SU-DHL-6 (cell line): ENCODE results near the gene TBKBP1.

Experiments
- H2AFZ ChIP-seq: fragments of 200-600 bp; sonication (generic); 2 replicates; pipeline ENCODE4 v1.6.1; 2014; ENCODE audit warnings: low read depth, mild to moderate bottlenecking, moderate library complexity, mixed read lengths, antibody characterized with exemption, low read length; ENCODE audit not compliant: severe bottlenecking
- H3F3A ChIP-seq: fragments of 200-600 bp; shearing (Covaris generic); 2 replicates; pipeline ENCODE4 v1.6.0; 2016; ENCODE audit warnings: antibody characterized with exemption, mild to moderate bottlenecking; ENCODE audit not compliant: insufficient read depth
- H3K27ac ChIP-seq: fragments of 200-600 bp; sonication (generic); 2 replicates; pipeline ENCODE4 v1.5.1; 2016; ENCODE audit warnings: low read depth, mild to moderate bottlenecking, low read length, moderate library complexity, mixed read lengths
- H3K27me3 ChIP-seq: fragments of 200-600 bp; sonication (generic), shearing (Covaris generic); 2 replicates; pipeline ENCODE4 v1.6.0; 2014; ENCODE audit warnings: mild to moderate bottlenecking, low read length
- H3K36me3 ChIP-seq: fragments of 200-600 bp; sonication (generic); 2 replicates; pipeline ENCODE4 v1.6.1; 2014; ENCODE audit warnings: mild to moderate bottlenecking, low read length, mixed read lengths
- H3K4me2 ChIP-seq: fragments of 300-600, 200-600 bp; shearing (Covaris generic), sonication (generic); 2 replicates; pipeline ENCODE4 v1.6.0; 2014; ENCODE audit warnings: low read length, low read depth, mild to moderate bottlenecking; ENCODE audit not compliant: poor library complexity, severe bottlenecking
- H3K4me3 ChIP-seq: fragments of 200-600 bp; sonication (generic); 2 replicates; pipeline ENCODE4 v1.5.1; 2014; ENCODE audit warnings: antibody characterized with exemption, low read length, mild to moderate bottlenecking, mixed read lengths; ENCODE audit not compliant: insufficient read depth, poor library complexity, severe bottlenecking
- H3K79me2 ChIP-seq: fragments of 200-600 bp; sonication (generic); 2 replicates; pipeline ENCODE4 v1.6.1; 2014; ENCODE audit warnings: mild to moderate bottlenecking, low read length, moderate library complexity; ENCODE audit not compliant: insufficient read depth
- H3K9ac ChIP-seq: fragments of 200-600 bp; sonication (generic); 2 replicates; pipeline ENCODE4 v1.7.0; 2014; ENCODE audit warnings: mild to moderate bottlenecking, low read length
- H3K9me2 ChIP-seq: fragments of 200-600 bp; sonication (generic); replicated peaks from 2 replicates; pipeline ENCODE4 v1.6.1; 2014; ENCODE audit warnings: low read length; ENCODE audit not compliant: insufficient read depth
- H3K9me3 ChIP-seq: fragments of 200-600 bp; sonication (generic); 2 replicates; pipeline ENCODE4 v1.6.1; 2014; ENCODE audit warnings: low read length, mixed read lengths; ENCODE audit not compliant: insufficient read depth
- H4K20me1 ChIP-seq: fragments of 200-600 bp; sonication (generic); 2 replicates; pipeline ENCODE4 v1.6.1; 2014; ENCODE audit warnings: low read depth, mild to moderate bottlenecking, antibody characterized with exemption, low read length, moderate library complexity, mixed read lengths
- EZH2phosphoT487 ChIP-seq: fragments of 200-600 bp; sonication (generic), shearing (Covaris generic); conservative IDR thresholded peaks from 2 replicates; pipeline ENCODE4 v1.6.1; 2018; ENCODE audit warnings: mild to moderate bottlenecking, antibody characterized with exemption, low read length, moderate library complexity, mixed read lengths
- TF ChIP-seq, protein P1 (sequence below): fragments of 200-600 bp; sonication (generic); IDR thresholded peaks from one replicate; pipeline ENCODE4 v1.5.1; 2017; ENCODE audit warnings: antibody characterized with exemption, mild to moderate bottlenecking, low read length, moderate library complexity; ENCODE audit not compliant: insufficient read depth, poor library complexity, severe bottlenecking

The TBKBP1 gene

DNA sequence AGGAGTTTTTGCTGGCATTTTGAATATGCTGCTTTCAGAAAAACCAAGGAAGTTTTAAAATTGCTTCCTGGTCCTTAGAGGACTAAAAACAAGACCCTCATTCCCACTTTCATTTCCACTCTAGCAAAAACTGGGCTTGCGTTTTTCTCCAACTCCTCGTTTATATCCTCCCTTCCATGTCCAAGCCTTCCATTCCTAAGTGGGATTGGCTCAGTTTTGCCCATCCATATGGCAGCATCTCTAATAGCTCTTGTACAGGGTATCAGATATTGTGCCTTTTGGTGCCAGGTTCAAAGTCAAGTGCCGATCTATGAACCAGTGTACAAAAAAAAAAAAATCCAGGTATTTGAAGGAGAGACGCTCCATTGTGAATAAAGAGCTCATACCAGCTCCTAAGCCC is 9.9 kb upstream of the TBKBP1 start:
- Histone ChIP-seq H3F3A (peaks cover 55% of the 10 kb centered on the region), H3K9me2 (no peaks in the 10 kb centered on the region), H3K9me3 (no peaks in the 10 kb centered on the region), H3K36me3 (peaks cover 36% of the 10 kb centered on the region), H3K4me2 (no peak overlapping the region), H3K27ac (no peak overlapping the region), H2AFZ (no peak overlapping the region), H3K27me3 (no peaks in the 10 kb centered on the region), H3K4me3 (no peak overlapping the region), H3K9ac (no peak overlapping the region), H3K79me2 (no peaks in the 10 kb centered on the region), H4K20me1 (peaks cover 3% of the 10 kb centered on the region)
- no peak for TF ChIP-seq EZH2phosphoT487
- TF ChIP-seq, protein P1, sequence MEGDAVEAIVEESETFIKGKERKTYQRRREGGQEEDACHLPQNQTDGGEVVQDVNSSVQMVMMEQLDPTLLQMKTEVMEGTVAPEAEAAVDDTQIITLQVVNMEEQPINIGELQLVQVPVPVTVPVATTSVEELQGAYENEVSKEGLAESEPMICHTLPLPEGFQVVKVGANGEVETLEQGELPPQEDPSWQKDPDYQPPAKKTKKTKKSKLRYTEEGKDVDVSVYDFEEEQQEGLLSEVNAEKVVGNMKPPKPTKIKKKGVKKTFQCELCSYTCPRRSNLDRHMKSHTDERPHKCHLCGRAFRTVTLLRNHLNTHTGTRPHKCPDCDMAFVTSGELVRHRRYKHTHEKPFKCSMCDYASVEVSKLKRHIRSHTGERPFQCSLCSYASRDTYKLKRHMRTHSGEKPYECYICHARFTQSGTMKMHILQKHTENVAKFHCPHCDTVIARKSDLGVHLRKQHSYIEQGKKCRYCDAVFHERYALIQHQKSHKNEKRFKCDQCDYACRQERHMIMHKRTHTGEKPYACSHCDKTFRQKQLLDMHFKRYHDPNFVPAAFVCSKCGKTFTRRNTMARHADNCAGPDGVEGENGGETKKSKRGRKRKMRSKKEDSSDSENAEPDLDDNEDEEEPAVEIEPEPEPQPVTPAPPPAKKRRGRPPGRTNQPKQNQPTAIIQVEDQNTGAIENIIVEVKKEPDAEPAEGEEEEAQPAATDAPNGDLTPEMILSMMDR = no peak

GRCh38 chr17:47684535-47685193 is 9.3 kb upstream of the TBKBP1 start:
- no peak overlapping the region for H3K27ac ChIP-seq
- peaks cover 55% of the 10 kb centered on the region for H3F3A ChIP-seq
- H3K36me3 ChIP-seq = peaks cover 36% of the 10 kb centered on the region
- no peaks in the 10 kb centered on the region for H3K9me3 ChIP-seq
- H4K20me1 ChIP-seq = peaks cover 3% of the 10 kb centered on the region
- no peak overlapping the region for H3K4me3 ChIP-seq
- TF ChIP-seq, protein P1 = no peak
- TF ChIP-seq EZH2phosphoT487 = no peak
- no peak overlapping the region for H3K4me2 ChIP-seq
- H3K9me2 ChIP-seq = no peaks in the 10 kb centered on the region
- no peak overlapping the region for H2AFZ ChIP-seq
- H3K79me2 ChIP-seq = no peaks in the 10 kb centered on the region
- no peak overlapping the region for H3K9ac ChIP-seq
- no peaks in the 10 kb centered on the region for H3K27me3 ChIP-seq

GRCh38 chr17:47685556-47686275 is 8.2 kb upstream of the TBKBP1 start:
- no peaks in the 10 kb centered on the region for H3K9me2 ChIP-seq
- H3K9me3 ChIP-seq = no peaks in the 10 kb centered on the region
- no peak overlapping the region for H2AFZ ChIP-seq
- peaks cover 52% of the 10 kb centered on the region for H3F3A ChIP-seq
- no peaks in the 10 kb centered on the region for H3K79me2 ChIP-seq
- peaks cover 27% of the 10 kb centered on the region for H3K36me3 ChIP-seq
- no peak overlapping the region for H3K4me2 ChIP-seq
- no peak overlapping the region for H3K27ac ChIP-seq
- no peak for TF ChIP-seq EZH2phosphoT487
- TF ChIP-seq, protein P1 = no peak
- no peak overlapping the region for H3K9ac ChIP-seq
- H4K20me1 ChIP-seq = peaks cover 3% of the 10 kb centered on the region
- no peak overlapping the region for H3K4me3 ChIP-seq
- H3K27me3 ChIP-seq = no peaks in the 10 kb centered on the region
